ENCODE measurements around the gene PGLYRP2.

Gene PGLYRP2

GRCh38 chr19:15457701-15458484 lies 21.4 kb downstream of the PGLYRP2 start:
- DNase-seq (ENCODE audit: low read depth) = no peak
- no peak overlapping the region for H3K4me3 ChIP-seq (ENCODE audit: low read depth, low read length)

- H3K4me3 ChIP-seq (ENCODE audit: low read depth, low read length) = no peak overlapping the region
Measured at GRCh38 chr19:15456871-15457700, 22.2 kb downstream of the PGLYRP2 start.

GRCh38 chr19:15456441-15456840 lies 22.9 kb downstream of the PGLYRP2 start:
- H3K4me3 ChIP-seq (ENCODE audit: low read depth, low read length) = no peak overlapping the region
- no peak for DNase-seq (ENCODE audit: low read depth)

More at GRCh38 chr19:15456871-15457700, 22.2 kb downstream of the PGLYRP2 start:
- DNase-seq (ENCODE audit: low read depth) = no peak

- no peak for DNase-seq (ENCODE audit: low read depth)
- H3K4me3 ChIP-seq (ENCODE audit: low read depth, low read length) = no peak overlapping the region
Measured at GRCh38 chr19:15455996-15456395, 23.3 kb downstream of the PGLYRP2 start.

GRCh38 chr19:15453906-15454860 lies 25.1 kb downstream of the PGLYRP2 start:
- DNase-seq (ENCODE audit: low read depth) = no peak

GRCh38 chr19:15453091-15453578 lies 26.2 kb downstream of the PGLYRP2 start:
- DNase-seq (ENCODE audit: low read depth) = no peak
- H3K4me3 ChIP-seq (ENCODE audit: low read depth, low read length) = peak overlapping the region; percentile 42

More at GRCh38 chr19:15453906-15454860, 25.1 kb downstream of the PGLYRP2 start:
- no peak overlapping the region for H3K4me3 ChIP-seq (ENCODE audit: low read depth, low read length)

GRCh38 chr19:15452111-15453047 lies 26.9 kb downstream of the PGLYRP2 start:
- DNase-seq (ENCODE audit: low read depth) = peak; percentile 64
- H3K4me3 ChIP-seq (ENCODE audit: low read depth, low read length) = peak overlapping the region; percentile 42

- no peak for DNase-seq (ENCODE audit: low read depth)
- H3K4me3 ChIP-seq (ENCODE audit: low read depth, low read length) = no peak overlapping the region
Measured at GRCh38 chr19:15450528-15450890, 28.8 kb downstream of the PGLYRP2 start.

GRCh38 chr19:15449620-15450527 lies 29.4 kb downstream of the PGLYRP2 start, which contains the start of gene WIZ:
Gene WIZ (minus strand): TSS chr19:15449956. CDS start chr19:15448307, 1,649 bp downstream.
- DNase-seq (ENCODE audit: low read depth) = peak; percentile 20
- peak within 1 kb of the TSS; percentile 77 for H3K4me3 ChIP-seq (ENCODE audit: low read depth, low read length)

GRCh38 chr19:15448778-15449619 lies 30.3 kb downstream of the PGLYRP2 start:
- peak overlapping the region; percentile 77 for H3K4me3 ChIP-seq (ENCODE audit: low read depth, low read length)
- DNase-seq (ENCODE audit: low read depth) = no peak

GRCh38 chr19:15448044-15448777 lies 31.1 kb downstream of the PGLYRP2 start:
- no peak overlapping the region for H3K4me3 ChIP-seq (ENCODE audit: low read depth, low read length)
- no peak for DNase-seq (ENCODE audit: low read depth)

GRCh38 chr19:15447057-15447456 lies 32.2 kb downstream of the PGLYRP2 start:
- no peak overlapping the region for H3K4me3 ChIP-seq (ENCODE audit: low read depth, low read length)
- DNase-seq (ENCODE audit: low read depth) = no peak

GRCh38 chr19:15445807-15446376 lies 33.4 kb downstream of the PGLYRP2 start:
- DNase-seq (ENCODE audit: low read depth) = no peak
- no peak overlapping the region for H3K4me3 ChIP-seq (ENCODE audit: low read depth, low read length)

- DNase-seq (ENCODE audit: low read depth) = no peak
- no peak overlapping the region for H3K4me3 ChIP-seq (ENCODE audit: low read depth, low read length)
Measured at GRCh38 chr19:15445227-15445605, 34.1 kb downstream of the PGLYRP2 start.

- no peak overlapping the region for H3K4me3 ChIP-seq (ENCODE audit: low read depth, low read length)
- no peak for DNase-seq (ENCODE audit: low read depth)
Measured at GRCh38 chr19:15444505-15445226, 34.6 kb downstream of the PGLYRP2 start.

Measured in skeletal muscle cell (primary cell).